Right lobe of liver (tissue), 6 donors: ENCODE measurements around the gene LGALS9B. TPM values are rescaled to one million over a fixed set of nuclear protein-coding genes. Genes with fewer than 3 reads are reported as not detected.
A peak's percentile ranks its signal among the peaks of the same experiment; 100 is the strongest.
"Not testable (repeated sequence)": the region's sequence is repeated elsewhere in the genome, so short reads cannot be mapped to it uniquely, and the experiment has no call there.

Experiments used
- ATAC-seq, 4 donors: fragments of 200-7000 bp; cut with Tn5 transposase; one replicate each; pipeline ENCODE4 v1.9.1; 2020; ENCODE audit warnings: mild to moderate bottlenecking in 4 of 4, moderate library complexity in 4 of 4
- DNase-seq, 3 donors: peaks; one replicate each; pipeline ENCODE4 v3.0.0-alpha.2; 2020
- H3K27ac ChIP-seq, 3 donors: fragments of 200-600 bp; one replicate each; pipeline ENCODE4 v1.8.0; 2022
- H3K27me3 ChIP-seq, 2 donors: fragments of 200-600 bp; one replicate each; pipeline ENCODE4 v1.8.0; 2022
- H3K36me3 ChIP-seq, 4 donors: fragments of 200-600 bp; sonication (generic) in 1 of 4; one replicate each; pipeline versions ENCODE4 v1.5.1 to v1.8.0; 2017 to 2022; ENCODE audit warnings: control low read depth in 1 of 4
- H3K4me1 ChIP-seq, 4 donors: fragments of 200-600 bp; sonication (generic) in 1 of 4; one replicate each; pipeline versions ENCODE4 v1.5.1 to v1.8.0; 2017 to 2022; ENCODE audit warnings: control low read depth in 1 of 4
- H3K4me3 ChIP-seq, 3 donors: fragments of 200-600 bp; one replicate each; pipeline ENCODE4 v1.8.0; 2022
- H3K9me3 ChIP-seq, 4 donors: fragments of 200-600 bp; sonication (generic) in 1 of 4; one replicate each; pipeline versions ENCODE4 v1.5.1 to v1.8.0; 2017 to 2022; ENCODE audit warnings: control low read depth in 1 of 4
- WGBS: methylation state at CpG from one replicate; pipeline ENCODE4 v1.1.6; 2018; ENCODE audit warnings: low coverage, low lambda C conversion rate; ENCODE audit not compliant: insufficient coverage; ENCODE audit errors: missing lambda C conversion rate; 5-methylcytosine and 5-hydroxymethylcytosine counted together
- intact Hi-C, 2 donors: fragments of 100-400 bp; cut with DNase I; formaldehyde crosslinking; loops; one replicate each; pipeline versions ENCODE4 v1.11.2 to v1.14.1; 2022
- total RNA-seq, 6 experiments: library from RNA; depleted of rRNA in 2 of 6; stranded (reverse); fragments of >200 nt in 2 of 6; fragmentation: NEBNext Ultra II Directional in 3 of 6; extraction: Animal tissue kit (Norgen Biotek cat#: 25700) in 3 of 6; gene quantifications; one replicate each; pipeline versions ENCODE4 v1.1.0 to v1.2.4, GENCODE V29; 2016 to 2023
- donor health status: DM: no; HTN: yes; CAD: no.
- donor health status: DM: no; HTN: no; CAD: no.
- donor health status: DM: no; HTN: no; CAD: no.
- donor health status: DM: no; HTN: yes; CAD: no.
- donor health status: DM: no; HTN: yes; CAD: no.

The LGALS9B gene
- total RNA-seq, 6 experiments from 2014 or later = 0.42 TPM; not detected in 5

DNA sequence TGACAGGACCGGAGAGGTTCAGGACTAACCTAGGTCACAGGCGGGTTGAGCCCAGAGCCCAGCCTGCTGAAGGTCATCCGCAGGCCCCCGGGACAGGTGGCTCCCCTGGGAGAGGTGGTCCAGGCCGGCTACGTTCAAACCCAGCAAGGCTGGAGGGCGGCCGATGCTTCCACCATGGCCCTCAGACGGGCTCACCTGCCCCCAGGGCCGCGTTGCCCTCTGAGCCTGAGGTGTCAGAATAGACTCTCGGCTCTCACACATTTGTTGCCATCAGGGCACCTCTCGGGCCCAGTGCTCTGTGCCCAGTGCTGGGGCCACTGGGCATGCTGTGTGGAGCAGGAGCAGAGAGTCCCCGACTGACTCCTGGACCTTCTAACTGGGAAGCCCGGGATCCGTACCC, 23.2 kb downstream of the LGALS9B start:
- H3K36me3 ChIP-seq, H3K4me3 ChIP-seq, H3K27me3 ChIP-seq, H3K27ac ChIP-seq, H3K4me1 ChIP-seq, intact Hi-C loops, H3K9me3 ChIP-seq, DNase-seq: not testable (repeated sequence)
- ATAC-seq = peak in 1 of 4 donors; percentile 8
- no CpG with 5 or more reads among the region's 16 CpGs for WGBS

GRCh38 chr17:20443632-20444031, 23.7 kb downstream of the LGALS9B start:
- WGBS = no CpG with 5 or more reads among the region's 9 CpGs
- ATAC-seq, H3K4me1 ChIP-seq, H3K27ac ChIP-seq, H3K36me3 ChIP-seq, H3K27me3 ChIP-seq, intact Hi-C loops, H3K4me3 ChIP-seq, H3K9me3 ChIP-seq, DNase-seq: not testable (repeated sequence)

- H3K27ac ChIP-seq, H3K36me3 ChIP-seq, intact Hi-C loops, ATAC-seq, H3K27me3 ChIP-seq, H3K4me1 ChIP-seq, H3K9me3 ChIP-seq, H3K4me3 ChIP-seq, DNase-seq: not testable (repeated sequence)
- 33% methylated on average over 1 of the region's 5 CpGs for whole genome bisulfite sequencing
Observed at GRCh38 chr17:20440665-20441064, 26.7 kb downstream of the LGALS9B start.

- H3K9me3 ChIP-seq, intact Hi-C loops, ATAC-seq, H3K27me3 ChIP-seq, H3K4me3 ChIP-seq, DNase-seq, H3K4me1 ChIP-seq, H3K36me3 ChIP-seq, H3K27ac ChIP-seq: not testable (repeated sequence)
- WGBS = 84% methylated on average over 3 of the region's 3 CpGs
Observed at GRCh38 chr17:20435166-20435565, 32.2 kb downstream of the LGALS9B start.

GRCh38 chr17:20433382-20433781, 34.0 kb downstream of the LGALS9B start:
- WGBS = no CpG with 5 or more reads among the region's 8 CpGs
- H3K27ac ChIP-seq, ATAC-seq, H3K4me3 ChIP-seq, H3K27me3 ChIP-seq, H3K4me1 ChIP-seq, H3K9me3 ChIP-seq, intact Hi-C loops, H3K36me3 ChIP-seq, DNase-seq: not testable (repeated sequence)

DNA sequence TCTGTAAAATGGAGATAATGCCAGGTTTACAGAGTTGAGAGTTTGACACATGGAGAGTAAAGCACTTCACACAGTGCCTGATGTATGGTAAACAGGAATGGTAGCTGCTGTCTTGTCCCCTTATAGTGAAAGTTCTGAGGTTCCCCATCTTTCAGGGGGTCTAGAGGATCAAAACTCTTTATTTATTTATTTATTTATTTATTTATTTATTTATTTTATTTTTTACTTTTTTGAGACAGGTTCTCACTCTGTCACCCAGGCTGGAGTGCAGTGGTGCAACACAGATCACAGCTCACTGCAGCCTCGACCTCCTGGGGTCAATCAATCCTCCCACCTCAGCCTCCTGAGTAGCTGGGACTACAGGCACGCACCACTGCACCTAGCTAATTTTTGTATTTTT, 40.1 kb downstream of the LGALS9B start:
- intact Hi-C loops, H3K27me3 ChIP-seq, H3K36me3 ChIP-seq, ATAC-seq, H3K27ac ChIP-seq, H3K9me3 ChIP-seq, DNase-seq, H3K4me3 ChIP-seq, H3K4me1 ChIP-seq: not testable (repeated sequence)
- 75% methylated on average over 2 of the region's 2 CpGs for WGBS

- H3K36me3 ChIP-seq, H3K9me3 ChIP-seq, H3K4me3 ChIP-seq, intact Hi-C loops, H3K27ac ChIP-seq, H3K4me1 ChIP-seq, ATAC-seq, DNase-seq, H3K27me3 ChIP-seq: not testable (repeated sequence)
- no CpG with 5 or more reads among the region's 5 CpGs for WGBS
Observed at GRCh38 chr17:20422826-20423225, 44.5 kb downstream of the LGALS9B start.

GRCh38 chr17:20418838-20419237, 48.5 kb downstream of the LGALS9B start:
- H3K27ac ChIP-seq, DNase-seq, H3K36me3 ChIP-seq, H3K4me1 ChIP-seq, H3K9me3 ChIP-seq, H3K27me3 ChIP-seq, intact Hi-C loops, H3K4me3 ChIP-seq: not testable (repeated sequence)
- peak; percentile 44 to 59 (median 47) for ATAC-seq
- no CpG with 5 or more reads among the region's 8 CpGs for WGBS

- ATAC-seq, DNase-seq, H3K4me1 ChIP-seq, intact Hi-C loops, H3K9me3 ChIP-seq, H3K27me3 ChIP-seq, H3K27ac ChIP-seq, H3K4me3 ChIP-seq, H3K36me3 ChIP-seq: not testable (repeated sequence)
- WGBS = 68% methylated on average over 2 of the region's 7 CpGs
Observed at GRCh38 chr17:20417492-20418080, 49.8 kb downstream of the LGALS9B start.

GRCh38 chr17:20416381-20416911, 50.9 kb downstream of the LGALS9B start:
- H3K4me3 ChIP-seq, H3K4me1 ChIP-seq, ATAC-seq, H3K27ac ChIP-seq, H3K9me3 ChIP-seq, DNase-seq, intact Hi-C loops, H3K36me3 ChIP-seq, H3K27me3 ChIP-seq: not testable (repeated sequence)
- WGBS = 59% methylated on average over 4 of the region's 8 CpGs

DNA sequence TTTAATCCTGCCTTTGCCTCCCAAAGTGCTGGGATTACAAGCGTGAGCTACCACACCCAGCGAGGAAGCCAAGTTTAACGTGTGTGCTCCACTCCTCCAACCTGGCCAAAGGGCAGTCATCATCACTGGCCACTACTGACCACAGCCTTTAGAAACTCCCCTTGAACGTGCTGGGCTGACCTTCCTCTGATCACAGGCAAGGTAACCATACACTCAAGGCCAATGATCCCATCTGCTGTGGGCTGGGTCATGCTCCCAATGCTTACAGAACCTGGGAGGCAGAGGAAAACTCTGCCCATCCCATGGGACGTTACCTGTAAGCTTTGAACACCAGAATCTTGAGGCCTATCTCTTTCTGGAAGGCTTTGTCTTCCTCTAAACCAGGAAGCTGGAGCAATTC, 51.9 kb downstream of the LGALS9B start:
- ATAC-seq = peak in 3 of 4 donors; percentile 27 to 61 (median 28)
- H3K36me3 ChIP-seq, H3K4me1 ChIP-seq, DNase-seq, H3K4me3 ChIP-seq, H3K9me3 ChIP-seq, H3K27ac ChIP-seq, H3K27me3 ChIP-seq, intact Hi-C loops: not testable (repeated sequence)
- no CpG with 5 or more reads among the region's 5 CpGs for WGBS
